GM12878 (cell line): Measurements from ENCODE around the gene RAB23. TPM values are rescaled to one million over a fixed set of nuclear protein-coding genes. Genes with fewer than 3 reads are reported as not detected.

ENCODE experiments used
- ATAC-seq: fragments of 200-7000 bp; cut with Tn5 transposase; 3 replicates; pipeline ENCODE4 v1.9.1; 2020; ENCODE audit warnings: mild to moderate bottlenecking, moderate library complexity
- BruUV-seq: library from RNA; stranded (reverse); fragments of 400-500 nt; replicated peaks from 2 replicates; lab custom pipeline; 2021; lab: Mats Ljungman, UMichigan
- CTCF ChIA-PET: fragments of 300-600 bp; sonication (Branson Sonifier 250); formaldehyde crosslinking; extraction: SDS; loops from one replicate; lab custom pipeline; 2021; ENCODE audit warnings: inconsistent platforms; lab: Yijun Ruan, JAX
- POLR2A ChIA-PET: fragments of 350-600 bp; formaldehyde crosslinking; extraction: SDS; loops from one replicate; lab custom pipeline; 2021; ENCODE audit warnings: inconsistent platforms; lab: Charles Lee
- RAD21 ChIA-PET: fragments of 300-600 bp; sonication (Branson Sonifier 250); formaldehyde crosslinking; loops from one replicate; lab custom pipeline; 2023; ENCODE audit warnings: antibody characterized with exemption; ENCODE audit not compliant: unreplicated experiment; lab: Charles Lee
- SMC1A ChIA-PET: fragments of 300-600 bp; sonication (Branson Sonifier 250); formaldehyde crosslinking; loops from one replicate; lab custom pipeline; 2023; ENCODE audit not compliant: unreplicated experiment, uncharacterized antibody; lab: Charles Lee
- DNase-seq: peaks from one replicate; pipeline ENCODE4 v3.0.0-alpha.2; 2011; ENCODE audit warnings: low read depth, low spot score
- FAIRE-seq: peaks from 3 replicates; lab custom pipeline; 2011; peaks lifted over from hg19 to GRCh38; lab: Jason Lieb, UNC
- H2AFZ ChIP-seq: 2 replicates; pipeline ENCODE4 v1.6.0; 2011; ENCODE audit warnings: low read depth, low read length, control low read depth; ENCODE audit not compliant: control insufficient read depth
- H3K27ac ChIP-seq: 2 replicates; pipeline ENCODE4 v1.5.1; 2011; ENCODE audit warnings: control low read depth; ENCODE audit not compliant: control insufficient read depth, insufficient read depth
- H3K27me3 ChIP-seq, 2 experiments: replicated peaks in 1 of 2; 2 replicates each; pipeline versions ENCODE4 v1.6.0 to v1.6.1; 2011; ENCODE audit warnings: low read length in 1 of 2; ENCODE audit not compliant: control insufficient read depth in 2 of 2, insufficient read depth in 2 of 2
- H3K36me3 ChIP-seq, 2 experiments: 2 replicates each; pipeline ENCODE4 v1.5.1; 2011; ENCODE audit warnings: low read length in 1 of 2; ENCODE audit not compliant: control insufficient read depth in 2 of 2, insufficient read depth in 2 of 2
- H3K4me1 ChIP-seq: 2 replicates; pipeline ENCODE4 v1.6.1; 2011; ENCODE audit warnings: mild to moderate bottlenecking, low read length, moderate library complexity, mixed read lengths; ENCODE audit not compliant: control insufficient read depth, insufficient read depth
- H3K4me2 ChIP-seq: 2 replicates; pipeline ENCODE4 v1.6.0; 2011; ENCODE audit warnings: control low read depth; ENCODE audit not compliant: control insufficient read depth, insufficient read depth
- H3K4me3 ChIP-seq: fragments of 200-600 bp; sonication (generic); 2 replicates; pipeline ENCODE4 v1.5.1; 2016
- H3K79me2 ChIP-seq: 2 replicates; pipeline ENCODE4 v1.6.0; 2011; ENCODE audit warnings: low read length; ENCODE audit not compliant: control insufficient read depth, insufficient read depth
- H3K9ac ChIP-seq: 2 replicates; pipeline ENCODE4 v1.8.0; 2011; ENCODE audit warnings: low read length, control low read depth, mixed read lengths; ENCODE audit not compliant: control insufficient read depth, insufficient read depth
- H3K9me3 ChIP-seq: replicated peaks from 3 replicates; pipeline ENCODE4 v1.5.1; 2011; ENCODE audit warnings: mild to moderate bottlenecking, low read length; ENCODE audit not compliant: control insufficient read depth, insufficient read depth
- H4K20me1 ChIP-seq: 2 replicates; pipeline ENCODE4 v1.6.0; 2011; ENCODE audit not compliant: control insufficient read depth, insufficient read depth
- FOS ChIP-seq: IDR thresholded peaks from 3 replicates; pipeline ENCODE4 v1.6.1; 2011; ENCODE audit warnings: borderline replicate concordance; ENCODE audit not compliant: insufficient read length; ENCODE audit errors: extremely low read depth
- FOXM1 ChIP-seq: IDR thresholded peaks from 2 replicates; pipeline ENCODE4 v1.6.1; 2012; ENCODE audit warnings: low read depth, mild to moderate bottlenecking, inconsistent platforms, low read length, moderate library complexity
- GABPA ChIP-seq: IDR thresholded peaks from 2 replicates; pipeline ENCODE4 v1.6.1; 2014; ENCODE audit warnings: antibody characterized with exemption, low read depth, mild to moderate bottlenecking, inconsistent platforms
- KDM1A ChIP-seq: fragments of 200-600 bp; sonication (generic); IDR thresholded peaks from 2 replicates; pipeline ENCODE4 v1.6.1; 2016; ENCODE audit warnings: borderline replicate concordance
- MYB ChIP-seq: fragments of 150-350 bp; IDR thresholded peaks from 2 replicates; pipeline ENCODE4 v1.6.1; 2014; ENCODE audit warnings: mild to moderate bottlenecking, low read depth, low read length, borderline replicate concordance
- RBBP5 ChIP-seq: fragments of 200-600 bp; sonication (generic); conservative IDR thresholded peaks from 2 replicates; pipeline ENCODE4 v1.6.1; 2016
- ZBTB33 ChIP-seq: fragments of 450-650 bp; IDR thresholded peaks from 2 replicates; pipeline ENCODE4 v1.6.1; 2017; ENCODE audit warnings: mild to moderate bottlenecking
- ZBTB4 ChIP-seq: fragments of 450-650 bp; formaldehyde crosslinking; IDR thresholded peaks from 2 replicates; pipeline ENCODE4 v1.4.0; 2022; ENCODE audit warnings: mild to moderate bottlenecking, moderate library complexity
- WGBS: methylation state at CpG from one replicate; pipeline ENCODE4 v1.1.6; 2016; ENCODE audit warnings: low lambda C conversion rate; ENCODE audit not compliant: insufficient replicate concordance, insufficient coverage; ENCODE audit errors: missing lambda C conversion rate; 5-methylcytosine and 5-hydroxymethylcytosine counted together
- in situ Hi-C: fragments of 300-500 bp; cut with MboI; formaldehyde crosslinking; loops from 9 replicates; pipeline ENCODE4 v1.14.3; 2018; ENCODE audit warnings: mixed read lengths
- intact Hi-C: fragments of 100-400 bp; cut with micrococcal nuclease; formaldehyde crosslinking; loops from one replicate; pipeline ENCODE4 v1.14.2; 2022; ENCODE audit not compliant: unreplicated experiment
- polyA plus RNA-seq, 11 experiments: library from polyadenylated mRNA; depleted of rRNA in 4 of 11; unstranded in 6 of 11; stranded (reverse) in 5 of 11; fragments of >200 nt; fragmentation: Nextera tagmentation in 4 of 11; fragmentation: Illumina TruSeq in 1 of 11; extraction: Ambion mirVana in 4 of 11; extraction: Trizol in 1 of 11; gene quantifications; 1 replicate in 1 of 11; 2 replicates in 10 of 11; pipeline versions ENCODE4 v1.2.1 to v1.2.3, GENCODE V29; 2011 to 2016; ENCODE audit warnings: inconsistent platforms in 2 of 11, missing spikeins in 2 of 11, low read depth in 1 of 11
- total RNA-seq, 4 experiments: library from RNA; depleted of rRNA in 3 of 4; stranded (reverse); fragments of >200 nt in 3 of 4; fragmentation: Illumina TruSeq in 1 of 4; extraction: Trizol in 1 of 4; gene quantifications; 2 replicates each; pipeline versions ENCODE4 v1.2.1 to v1.2.3, GENCODE V29; 2013 to 2021

Gene RAB23
- total and polyA plus RNA-seq, 10 of the 15 experiments (the other 5 are each of a cell fraction or from before 2014, with no cell fraction given), result 0.80 to 6.0 (median 3.1) TPM

GRCh38 chr6:57220083-57220703 is 1.9 kb downstream of the RAB23 start (continued):
- TF ChIP-seq ZBTB4 (CRISPR knock-in tag), result no peak
- no peak for TF ChIP-seq RBBP5

GRCh38 chr6:57217270-57217669 is 4.8 kb downstream of the RAB23 start:
- ChIA-PET CTCF (no interaction called here), RAD21 (no interaction called here), POLR2A (no interaction called here), SMC1A (interaction anchor here (0.6 kb wide), 1 partner anchor 29 kb away, joined by 3 read pairs; no protein-coding TSS in a partner anchor)
- H3K4me2 ChIP-seq, result no peak overlapping the region
- H3K4me3 ChIP-seq, result no peak overlapping the region
- DNase-seq, result no peak
- no peak overlapping the region for H3K9ac ChIP-seq
- no peaks in the 10 kb centered on the region for H3K4me1 ChIP-seq
- H3K27ac ChIP-seq, result no peak overlapping the region
- no TSS peak for BruUV-seq
- WGBS, result 96% methylated on average over 11 of the region's 11 CpGs
- peaks cover 3% of the 10 kb centered on the region; the same call in 1 of the 3 replicates for H3K9me3 ChIP-seq
- no peaks in the 10 kb centered on the region for H4K20me1 ChIP-seq
- TF ChIP-seq GABPA (no peak), ZBTB33 (peak; percentile 63; the same call in 1 of the 2 replicates), MYB (no peak), KDM1A (no peak), FOS (no peak), FOXM1 (no peak)
- peaks cover 7% of the 10 kb centered on the region for H3K79me2 ChIP-seq
- H3K27me3 ChIP-seq, result no peaks in the 10 kb centered on the region
- FAIRE-seq, result no peak
- no peaks in the 10 kb centered on the region for H3K36me3 ChIP-seq
- in situ Hi-C loops, result no loop called here
- H2AFZ ChIP-seq, result no peak overlapping the region
- intact Hi-C loops, result no loop called here
- ATAC-seq, result no peak
